ENCODE data around the gene SLC25A22.

Gene SLC25A22

GRCh38 chr11:765025-765801 is 32.9 kb downstream of the SLC25A22 start:
- in situ Hi-C loops (cut with MboI; ENCODE audit: low pct_unique_long_range_greater_than_20kb, low sequenced_read_pairs): no loop called here
- DNase-seq: peak; percentile 80

DNA sequence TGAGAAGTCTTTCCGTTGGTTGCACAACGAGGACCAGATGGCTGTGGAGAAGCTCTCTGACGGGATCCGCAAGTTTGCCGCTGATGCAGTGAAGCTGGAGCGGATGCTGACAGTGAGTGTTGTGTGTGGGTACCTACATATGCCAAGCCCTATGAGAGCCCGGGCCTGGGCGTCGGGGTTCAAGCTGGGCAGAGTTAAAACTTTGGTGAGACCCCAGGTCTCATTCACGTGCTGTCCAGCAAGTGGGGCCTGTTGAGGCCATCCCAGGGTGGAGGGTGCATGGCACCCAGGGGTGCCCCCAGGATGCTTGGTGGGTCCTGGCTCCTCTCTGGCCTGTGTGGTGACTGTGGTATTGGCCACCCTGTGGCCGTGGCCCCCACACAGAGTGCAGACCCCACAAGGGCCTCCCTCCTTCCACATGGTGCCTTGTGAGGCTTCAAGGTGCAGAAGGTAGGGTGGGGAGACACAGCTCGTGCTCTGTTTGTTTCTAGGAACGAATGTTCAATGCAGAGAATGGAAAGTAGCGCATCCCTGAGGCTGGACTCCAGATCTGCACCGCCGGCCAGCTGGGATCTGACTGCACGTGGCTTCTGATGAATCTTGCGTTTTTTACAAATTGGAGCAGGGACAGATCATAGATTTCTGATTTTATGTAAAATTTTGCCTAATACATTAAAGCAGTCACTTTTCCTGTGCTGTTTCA is 33.6 kb downstream of the SLC25A22 start:
- in situ Hi-C loops (cut with MboI; ENCODE audit: low pct_unique_long_range_greater_than_20kb, low sequenced_read_pairs): no loop called here
- no peak for DNase-seq

- DNase-seq: no peak
- in situ Hi-C loops (cut with MboI; ENCODE audit: low pct_unique_long_range_greater_than_20kb, low sequenced_read_pairs): no loop called here
These were observed 34.3 kb downstream of the SLC25A22 start for GRCh38 chr11:763549-764321.

GRCh38 chr11:763073-763463 is 35.0 kb downstream of the SLC25A22 start:
- in situ Hi-C loops (cut with MboI; ENCODE audit: low pct_unique_long_range_greater_than_20kb, low sequenced_read_pairs): no loop called here

DNA sequence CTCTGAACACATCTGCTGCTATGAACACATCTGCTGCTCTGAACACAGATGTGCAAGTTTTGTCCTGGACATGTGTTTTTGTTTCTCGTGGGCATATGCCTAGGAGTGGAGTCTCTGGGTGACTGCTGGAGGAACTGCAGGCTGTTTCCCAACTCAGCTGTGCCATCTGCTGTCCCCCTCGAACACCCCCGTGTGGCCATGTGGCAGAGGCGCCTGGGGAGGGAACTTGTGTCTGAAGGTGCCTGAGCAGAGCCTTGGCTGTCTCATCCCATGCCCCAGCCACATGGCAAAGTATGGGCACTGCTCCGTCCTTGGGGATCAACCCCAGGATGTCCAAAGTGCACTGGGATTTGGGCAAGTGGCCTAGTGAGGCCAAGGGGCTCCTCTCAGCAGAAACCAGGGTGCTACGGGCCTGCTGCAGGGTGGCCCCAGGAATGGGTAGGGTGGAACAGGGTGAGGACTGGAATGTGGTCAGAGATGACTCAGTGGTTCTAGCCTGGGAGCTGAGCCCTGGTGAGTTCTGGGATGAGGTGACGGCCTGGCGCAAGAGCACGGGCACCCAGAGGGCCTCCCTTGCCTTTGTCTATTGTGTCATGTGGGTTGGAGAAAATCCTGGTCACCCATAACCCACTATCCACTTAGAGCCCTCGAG is 35.5 kb downstream of the SLC25A22 start:
- in situ Hi-C loops (cut with MboI; ENCODE audit: low pct_unique_long_range_greater_than_20kb, low sequenced_read_pairs): no loop called here
- DNase-seq: peak; percentile 55

More at GRCh38 chr11:763073-763463, 35.0 kb downstream of the SLC25A22 start:
- DNase-seq: no peak

DNA sequence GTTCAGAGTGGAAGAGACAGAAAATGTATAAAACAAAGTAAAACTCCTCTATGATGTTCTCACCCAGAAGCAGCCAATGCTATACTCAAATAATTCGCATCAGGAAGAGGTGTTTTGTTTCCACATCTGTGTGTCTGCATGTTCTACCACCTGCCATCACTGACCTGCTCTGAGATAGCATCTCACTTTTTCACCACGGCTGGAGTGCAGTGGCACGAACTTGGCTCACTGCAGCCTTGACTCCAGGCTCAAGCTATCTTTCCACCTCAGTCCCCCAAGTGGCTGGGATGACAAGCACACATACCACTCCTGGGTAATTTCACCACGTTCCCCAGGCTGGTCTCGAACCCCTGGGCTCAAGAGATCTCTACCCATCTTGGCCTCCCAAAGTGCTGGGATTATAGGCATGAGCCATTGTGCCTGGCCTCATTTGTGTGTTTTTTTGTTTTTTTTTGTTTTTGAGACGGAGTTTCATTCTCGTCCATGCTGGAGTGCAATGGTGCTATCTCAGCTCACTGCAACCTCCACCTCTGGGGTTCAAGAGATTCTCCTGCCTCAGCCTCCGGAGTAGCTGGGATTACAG is 36.5 kb downstream of the SLC25A22 start:
- no peak for DNase-seq
- in situ Hi-C loops (cut with MboI; ENCODE audit: low pct_unique_long_range_greater_than_20kb, low sequenced_read_pairs): no loop called here

DNA sequence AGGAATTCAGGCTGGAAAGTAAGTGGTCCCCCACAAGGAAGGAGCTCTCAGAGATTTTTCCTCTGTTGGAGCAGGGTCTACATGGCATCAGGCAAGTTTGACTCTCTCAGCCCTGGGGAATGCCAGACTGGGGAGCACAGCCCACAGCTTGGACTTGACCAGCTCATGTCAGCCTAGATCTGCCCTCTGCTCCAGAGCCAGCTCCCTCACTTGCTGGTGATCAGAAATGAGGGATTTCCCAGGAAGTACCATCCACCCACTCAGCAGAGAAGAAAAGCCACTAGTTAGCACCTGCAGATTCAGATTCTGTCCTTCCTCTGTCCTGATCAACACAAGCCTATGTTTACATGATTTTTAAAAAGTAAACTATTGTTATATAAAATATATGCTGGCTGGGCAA is 37.8 kb downstream of the SLC25A22 start:
- in situ Hi-C loops (cut with MboI; ENCODE audit: low pct_unique_long_range_greater_than_20kb, low sequenced_read_pairs): no loop called here
- DNase-seq: no peak

- no peak for DNase-seq
- in situ Hi-C loops (cut with MboI; ENCODE audit: low pct_unique_long_range_greater_than_20kb, low sequenced_read_pairs): loop anchor here (10.0 kb wide), 1 partner anchor 55 kb away; the partner anchor contains the start of genes DEAF1 and TMEM80
These were observed 48.4 kb downstream of the SLC25A22 start for GRCh38 chr11:749731-750130.

DNA sequence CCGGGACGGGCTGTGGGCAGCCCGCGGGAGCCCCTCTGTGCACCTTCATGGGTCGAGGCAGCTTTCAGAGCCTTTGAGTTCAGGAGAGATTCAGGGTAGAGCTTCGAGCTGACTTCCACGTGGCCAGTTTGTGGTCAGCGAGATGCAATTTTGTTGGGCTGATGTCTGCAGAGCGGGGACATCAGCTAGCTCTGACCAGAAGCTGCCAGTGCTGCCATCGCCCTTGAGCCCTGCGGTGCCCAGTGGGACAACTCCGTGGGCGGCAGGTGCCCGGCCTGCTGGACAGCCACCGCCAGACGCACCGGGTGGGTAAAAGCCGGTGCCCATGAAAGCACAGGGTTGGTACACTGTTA is 50.1 kb downstream of the SLC25A22 start:
- peak; percentile 30 for DNase-seq
- in situ Hi-C loops (cut with MboI; ENCODE audit: low pct_unique_long_range_greater_than_20kb, low sequenced_read_pairs): no loop called here

- in situ Hi-C loops (cut with MboI; ENCODE audit: low pct_unique_long_range_greater_than_20kb, low sequenced_read_pairs): no loop called here
- peak; percentile 91 for DNase-seq
These were observed 50.7 kb downstream of the SLC25A22 start, which contains the start of gene TALDO1 for GRCh38 chr11:747158-748006. TSS of gene TALDO1 (plus strand) at chr11:747464. CDS start at chr11:747482, 18 bp downstream.

- DNase-seq: peak; percentile 53
- in situ Hi-C loops (cut with MboI; ENCODE audit: low pct_unique_long_range_greater_than_20kb, low sequenced_read_pairs): no loop called here
These were observed 51.6 kb downstream of the SLC25A22 start for GRCh38 chr11:746289-747157.

GRCh38 chr11:745428-745827 is 52.7 kb downstream of the SLC25A22 start:
- no peak for DNase-seq
- in situ Hi-C loops (cut with MboI; ENCODE audit: low pct_unique_long_range_greater_than_20kb, low sequenced_read_pairs): no loop called here

GRCh38 chr11:742571-743201 is 55.4 kb downstream of the SLC25A22 start:
- no peak for DNase-seq
- in situ Hi-C loops (cut with MboI; ENCODE audit: low pct_unique_long_range_greater_than_20kb, low sequenced_read_pairs): no loop called here

- DNase-seq: no peak
- in situ Hi-C loops (cut with MboI; ENCODE audit: low pct_unique_long_range_greater_than_20kb, low sequenced_read_pairs): no loop called here
These were observed 55.9 kb downstream of the SLC25A22 start for GRCh38 chr11:742156-742546.

Measured in KBM-7 (cell line).